ENCODE results near the gene MAP3K2.
A peak's percentile ranks its signal among the peaks of the same experiment; 100 is the strongest.

The MAP3K2 gene

DNA sequence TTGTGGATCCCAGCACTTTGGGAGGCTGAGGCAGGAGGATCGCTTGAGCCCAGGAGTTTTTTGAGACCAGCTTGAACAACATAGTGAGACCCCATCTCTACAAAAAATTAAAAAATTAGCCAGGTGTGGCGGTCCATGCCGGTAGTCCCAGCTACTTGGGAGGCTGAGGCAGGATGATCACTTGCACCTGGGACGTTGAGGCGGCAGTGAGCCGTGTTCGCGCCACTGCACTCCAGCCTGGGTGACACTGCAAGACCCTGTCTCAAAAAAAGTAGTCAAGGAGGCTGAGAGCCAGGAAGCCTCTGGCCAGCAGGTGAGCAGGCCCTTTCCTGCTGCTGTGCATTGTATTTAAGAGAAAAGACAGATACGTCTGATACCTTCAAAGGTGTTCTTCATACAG lies 19.3 kb upstream of the MAP3K2 start:
- DNase-seq (ENCODE audit: low read depth in 2 of 2), result no peak

DNA sequence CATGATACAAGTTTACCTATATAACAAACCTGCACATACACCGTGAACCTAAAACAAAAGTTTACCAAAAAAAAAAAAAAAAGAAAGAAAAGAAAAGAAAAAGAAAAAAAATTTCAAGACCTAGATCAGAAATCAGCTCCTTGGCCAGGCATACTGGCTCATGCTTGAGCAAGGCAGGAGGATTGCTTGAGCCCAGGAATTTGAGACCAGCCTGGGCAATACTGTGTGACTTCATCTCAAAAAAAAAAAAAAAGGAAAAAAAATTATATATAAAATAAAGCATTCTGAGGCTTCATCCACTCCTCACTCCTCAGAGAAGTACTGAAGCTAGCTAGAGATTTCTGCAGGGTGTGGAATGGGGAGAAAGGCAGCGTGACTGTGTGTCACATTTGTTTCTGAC lies 18.7 kb upstream of the MAP3K2 start:
- no peak for DNase-seq (ENCODE audit: low read depth in 2 of 2)

DNA sequence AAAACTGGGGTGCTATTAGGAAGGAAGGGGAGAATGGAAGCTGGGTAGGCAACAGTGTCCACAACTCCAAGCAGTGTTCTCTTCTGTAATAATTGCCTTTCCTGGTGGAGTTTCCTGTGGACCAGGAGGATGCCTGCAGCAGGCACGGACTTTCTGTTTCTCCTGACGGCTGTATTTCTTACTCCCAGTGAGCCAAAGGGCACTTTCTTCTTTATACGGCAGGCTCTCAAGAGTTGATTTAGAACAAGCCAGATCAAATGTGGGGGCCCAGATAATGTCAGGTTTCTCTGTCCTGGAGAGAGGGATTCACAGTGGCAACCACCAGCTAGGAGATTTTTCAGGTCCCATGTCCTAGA lies 17.5 kb upstream of the MAP3K2 start:
- no peak for DNase-seq (ENCODE audit: low read depth in 2 of 2)

DNA sequence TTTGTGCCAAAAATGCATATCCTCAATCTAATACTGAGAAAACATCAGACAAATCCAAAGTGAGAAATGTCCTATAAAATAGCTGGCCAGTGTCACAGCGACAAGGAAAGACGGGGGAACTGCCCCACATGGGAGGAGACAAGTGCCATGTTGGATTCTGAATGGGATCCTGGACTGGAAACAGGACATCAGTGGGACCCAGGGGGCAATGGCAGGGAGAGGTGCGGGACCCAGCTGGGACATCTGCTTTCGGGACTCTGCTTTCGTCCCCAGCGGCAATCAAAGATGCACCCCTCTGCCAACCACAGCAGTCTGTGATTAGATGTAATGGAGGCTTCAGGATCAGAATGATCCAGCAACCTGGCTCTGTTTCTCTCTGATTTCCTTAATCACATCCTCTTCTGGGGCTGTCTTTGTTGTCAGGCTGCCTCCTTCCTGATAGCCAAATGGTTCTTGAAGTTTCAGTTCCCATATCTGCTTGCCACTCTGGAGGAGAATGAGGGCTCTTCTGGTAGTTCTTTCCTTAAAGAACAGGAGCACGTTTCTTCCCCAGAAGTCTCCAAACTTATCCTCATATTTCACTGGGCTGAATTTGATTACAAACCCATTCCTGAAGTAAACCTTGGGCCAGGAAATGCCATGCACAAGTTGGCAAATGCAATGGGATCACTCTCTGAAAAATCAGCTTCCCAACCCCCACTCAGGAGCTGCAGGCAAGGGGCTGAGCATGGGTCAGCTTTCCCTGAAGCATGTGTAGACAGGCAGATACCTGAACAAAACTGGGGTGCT lies 16.9 kb upstream of the MAP3K2 start:
- DNase-seq (ENCODE audit: low read depth in 2 of 2), result no peak

DNA sequence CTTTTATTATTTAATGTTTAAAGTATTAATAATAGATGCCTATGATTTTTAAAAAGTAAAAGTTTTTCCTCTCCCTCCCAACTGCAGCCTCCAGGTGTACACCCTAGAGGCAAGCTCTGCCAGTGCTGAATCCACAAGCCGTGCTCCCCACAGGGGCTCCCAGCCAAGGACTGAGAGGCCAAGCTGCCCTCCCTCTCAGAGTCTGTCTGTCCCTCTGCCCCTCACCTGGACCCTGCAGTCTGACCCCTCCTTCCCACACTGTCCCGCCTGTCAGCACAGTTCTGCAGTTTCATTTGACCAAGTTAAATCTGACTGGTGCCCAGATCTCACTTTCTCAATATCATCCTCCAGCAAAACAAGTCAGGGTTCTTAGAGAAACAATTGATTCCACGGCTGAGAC lies 15.7 kb upstream of the MAP3K2 start:
- DNase-seq (ENCODE audit: low read depth in 2 of 2), result no peak

DNA sequence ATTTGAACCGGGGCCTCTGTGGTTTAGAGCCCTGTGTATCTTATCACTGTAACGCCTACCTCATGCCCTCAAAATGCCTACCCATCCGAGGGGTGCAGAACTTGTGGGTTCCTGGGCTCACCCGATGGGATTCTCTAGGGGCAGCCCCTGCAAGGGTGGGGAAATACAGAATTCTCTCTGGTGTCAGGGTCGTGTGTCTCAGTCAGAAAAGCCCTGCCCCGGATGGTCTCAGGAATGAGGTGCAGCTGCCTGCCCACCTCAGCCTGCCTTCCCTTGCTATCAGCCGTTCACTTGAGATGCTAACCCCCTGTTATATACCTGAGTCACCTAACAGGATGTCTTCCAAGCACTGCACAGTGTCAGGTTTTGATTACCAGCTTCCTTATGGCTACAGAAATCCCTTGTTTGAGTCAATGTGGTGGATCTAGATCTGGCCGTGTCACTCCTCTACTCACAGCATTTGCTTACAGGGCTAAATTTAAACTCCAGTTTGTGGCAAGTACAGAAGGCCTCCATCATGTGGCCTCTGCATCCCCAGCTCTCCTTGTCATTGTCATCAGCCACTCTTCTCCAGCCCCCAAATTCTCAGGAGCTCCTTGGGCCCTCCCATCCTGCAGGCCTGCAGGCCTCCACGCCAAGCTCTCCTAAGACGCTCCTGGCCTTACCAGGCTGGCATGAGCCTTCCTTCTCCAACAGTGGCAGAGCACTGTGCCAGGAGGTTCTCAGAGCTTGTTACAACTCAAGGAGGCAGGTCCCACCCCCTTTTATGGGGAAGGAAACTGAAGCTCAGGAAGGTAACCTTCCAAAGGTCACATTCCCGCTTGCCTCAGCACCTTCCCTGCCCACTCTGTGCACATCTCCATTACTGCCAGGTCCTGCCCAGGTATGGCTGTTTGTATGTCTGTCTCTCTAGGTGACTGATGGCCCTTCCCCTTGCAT lies 14.3 kb upstream of the MAP3K2 start:
- DNase-seq (ENCODE audit: low read depth in 2 of 2), result no peak

DNA sequence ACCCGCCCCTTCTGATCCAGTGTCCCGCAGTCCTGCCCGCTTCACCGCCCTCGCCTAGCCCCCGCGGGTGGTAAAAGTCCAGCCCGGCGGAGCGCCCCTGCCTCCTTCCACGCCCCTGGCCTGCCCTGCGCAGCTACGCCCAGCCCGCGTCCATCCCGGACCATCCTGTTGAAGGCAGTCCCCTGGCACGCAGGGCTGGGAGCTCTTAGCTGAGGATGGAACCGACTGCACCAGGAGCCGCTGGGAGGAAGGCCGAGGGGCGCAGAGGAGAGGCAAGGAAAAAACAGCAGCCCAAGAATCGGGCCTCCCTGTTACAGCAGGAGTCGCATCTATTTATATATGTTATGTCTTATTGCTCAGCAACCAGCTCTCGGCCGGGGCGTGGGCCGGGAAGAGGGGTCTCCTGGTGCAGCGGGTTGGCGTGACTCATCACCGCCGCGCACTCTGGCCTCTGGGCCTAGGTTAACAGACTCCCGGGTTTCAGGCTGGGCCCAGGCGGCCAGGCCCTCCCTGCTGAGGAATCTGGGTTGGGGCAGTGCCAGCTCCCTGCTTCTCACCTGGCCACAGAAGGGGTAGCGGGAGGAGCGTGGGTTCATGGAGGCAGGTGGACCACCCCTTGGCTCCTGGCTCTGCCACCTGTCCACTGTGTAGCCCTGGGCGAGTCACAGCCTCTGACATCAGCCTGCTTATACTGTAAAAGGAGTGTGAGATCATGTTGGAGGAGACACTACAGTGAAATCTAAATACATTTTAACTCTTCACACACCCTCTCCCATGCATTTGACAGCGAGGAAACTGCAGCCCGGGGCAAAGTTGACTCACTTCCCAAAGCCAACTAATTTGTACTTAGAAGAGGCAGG lies 13.4 kb upstream of the MAP3K2 start:
- DNase-seq (ENCODE audit: low read depth in 2 of 2), result no peak

DNA sequence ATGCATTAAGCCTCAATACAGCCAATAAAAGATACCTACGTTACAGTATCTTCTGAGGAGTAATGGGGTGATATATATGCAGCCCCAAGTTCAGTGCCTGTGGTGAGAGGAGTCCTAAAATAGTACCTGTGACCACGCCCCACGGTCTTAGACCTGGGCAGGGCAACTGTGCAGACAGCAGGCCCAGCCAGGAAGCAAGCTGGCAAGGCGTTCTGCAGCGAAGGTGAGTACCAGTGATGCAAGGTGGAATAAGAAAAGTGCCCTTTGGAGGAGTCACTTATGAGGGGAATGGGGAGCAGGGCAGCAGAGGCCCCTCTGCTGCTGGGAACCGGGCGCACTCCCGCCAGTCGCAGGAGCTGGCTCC lies 12.7 kb upstream of the MAP3K2 start:
- DNase-seq (ENCODE audit: low read depth in 2 of 2), result no peak

DNA sequence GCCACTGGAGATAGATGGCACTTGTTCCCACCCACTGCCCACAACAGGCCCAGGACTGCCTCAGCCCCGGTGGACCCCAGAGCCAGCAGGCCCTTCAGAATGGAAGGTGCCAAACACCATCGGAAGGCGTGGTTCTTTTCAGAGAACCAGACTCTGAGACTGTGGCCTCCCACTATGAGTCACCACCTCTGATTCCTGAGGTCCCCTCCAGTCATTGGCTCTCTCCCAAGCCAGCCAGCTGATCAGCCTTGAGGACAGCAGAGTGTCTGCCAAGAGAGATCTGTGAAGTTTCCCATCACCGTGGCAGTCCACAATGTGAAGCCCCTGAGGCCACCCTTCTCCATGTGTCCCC lies 10.4 kb upstream of the MAP3K2 start:
- no peak for DNase-seq (ENCODE audit: low read depth in 2 of 2)

DNA sequence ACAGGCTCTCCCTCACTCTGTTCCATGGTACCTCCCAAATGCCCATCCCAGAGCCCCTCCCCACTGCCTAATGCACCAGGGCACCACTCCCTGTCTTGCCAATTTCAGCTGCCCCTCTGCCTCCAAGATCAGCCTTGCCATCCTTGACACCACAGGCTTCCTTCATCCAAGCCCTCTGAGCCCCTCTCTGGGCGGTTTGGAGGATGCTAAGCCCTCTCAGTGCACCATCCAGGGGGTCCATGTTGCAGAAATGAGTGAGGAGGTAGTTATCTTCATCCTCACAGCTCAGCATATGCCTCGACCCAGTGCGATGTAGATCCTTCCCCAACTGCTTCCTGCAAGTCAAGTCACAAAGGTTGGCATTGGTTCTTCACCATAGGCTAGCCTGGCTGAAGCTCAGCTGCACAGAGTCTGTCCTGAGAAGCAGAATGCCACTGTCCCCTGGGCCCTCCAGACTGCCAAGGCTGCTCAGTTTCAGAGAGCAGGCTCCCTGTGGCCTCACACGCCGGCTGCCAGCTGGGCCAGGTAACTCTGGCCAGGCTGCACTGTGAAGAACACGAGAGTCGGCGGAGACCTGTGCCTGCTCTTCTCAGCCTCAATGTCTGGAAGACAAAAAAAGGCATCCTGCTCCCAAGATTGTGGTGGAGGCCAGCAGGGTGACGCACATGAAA lies 9.9 kb upstream of the MAP3K2 start:
- no peak for DNase-seq (ENCODE audit: low read depth in 2 of 2)

DNA sequence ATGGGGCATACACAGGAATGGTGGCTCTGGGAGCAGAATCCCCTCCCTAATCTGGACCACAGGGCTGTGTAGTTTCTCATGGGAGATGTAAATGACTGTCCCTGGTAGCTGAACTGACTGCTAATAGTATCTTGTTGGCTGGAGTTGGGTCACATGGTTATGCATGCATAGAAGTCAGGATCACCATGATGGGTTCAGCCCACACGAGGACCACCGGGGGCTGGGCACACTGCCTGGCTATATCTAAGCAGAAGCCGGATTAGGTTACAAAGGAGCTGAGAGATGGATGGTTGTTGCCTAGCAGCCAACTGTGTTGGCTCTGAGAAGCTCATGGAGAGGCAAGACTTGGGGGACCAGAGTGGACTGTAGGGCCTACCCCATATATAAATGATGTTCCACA lies 6.7 kb upstream of the MAP3K2 start:
- no peak for DNase-seq (ENCODE audit: low read depth in 2 of 2)

DNA sequence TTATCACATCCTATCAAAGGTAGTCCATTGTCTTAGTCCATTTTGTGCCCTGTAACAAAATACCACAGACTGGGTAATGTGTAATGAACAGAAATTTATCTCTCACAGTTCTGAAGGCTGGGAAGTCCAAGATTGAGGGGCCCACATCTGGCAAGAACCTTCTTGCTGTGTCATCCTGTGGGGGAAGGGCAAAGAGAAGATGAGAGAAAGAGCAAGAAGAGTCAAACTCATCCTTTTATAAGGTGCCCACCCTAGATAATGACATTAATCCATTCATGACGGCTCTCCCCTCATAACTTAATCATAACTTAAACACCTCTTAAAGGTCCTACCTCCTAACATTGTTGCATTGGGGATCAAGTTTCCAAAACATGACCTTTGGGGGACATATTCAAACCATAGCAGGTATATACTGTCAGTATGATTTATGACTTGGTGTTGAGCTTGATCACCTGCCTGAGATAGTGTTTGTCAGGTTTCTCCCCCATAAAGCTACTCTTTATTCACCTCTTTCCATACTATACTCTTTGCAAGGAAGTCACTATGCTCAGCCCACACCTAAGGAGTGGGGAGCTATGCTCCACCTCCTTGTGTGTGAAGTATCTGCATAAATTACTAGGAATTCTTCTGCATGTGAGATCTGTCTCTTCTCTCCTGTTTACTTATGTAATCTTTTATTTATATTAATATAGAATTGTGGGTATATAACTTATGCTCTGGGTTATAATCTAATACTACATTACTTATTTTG lies 5.2 kb upstream of the MAP3K2 start:
- no peak for DNase-seq (ENCODE audit: low read depth in 2 of 2)

DNA sequence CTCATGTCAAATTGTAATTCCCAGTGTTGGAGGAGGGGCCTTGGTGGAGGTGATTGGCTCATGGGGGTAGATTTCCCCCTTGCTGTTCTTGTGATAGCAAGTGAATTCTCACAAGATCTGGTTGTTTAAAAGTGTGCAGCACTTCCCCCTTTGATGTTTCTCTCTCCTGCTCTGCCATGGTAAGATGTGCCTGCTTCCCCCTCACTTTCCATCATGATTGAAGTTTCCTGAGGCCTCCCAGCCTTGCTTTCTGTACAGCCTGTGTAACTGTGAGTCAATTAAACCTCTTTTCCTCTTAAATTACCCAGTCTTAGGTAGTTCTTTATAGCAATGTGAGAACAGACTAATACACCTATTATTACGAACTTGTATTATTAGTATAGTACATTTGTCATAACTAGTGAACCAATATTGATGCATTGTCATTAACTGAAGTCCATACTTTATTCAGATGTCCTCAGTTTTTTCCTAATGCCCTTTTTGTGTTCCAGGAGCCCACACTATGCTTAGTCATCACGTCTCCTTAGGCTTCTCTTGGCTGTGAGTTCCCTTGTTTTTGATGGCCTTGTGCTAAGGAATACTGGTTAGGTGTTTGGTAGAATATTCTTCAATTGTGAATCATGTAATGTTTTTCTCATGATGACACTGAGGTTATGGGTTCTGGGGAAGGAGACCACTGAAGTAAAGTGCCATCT lies 4.5 kb upstream of the MAP3K2 start:
- no peak for DNase-seq (ENCODE audit: low read depth in 2 of 2)

DNA sequence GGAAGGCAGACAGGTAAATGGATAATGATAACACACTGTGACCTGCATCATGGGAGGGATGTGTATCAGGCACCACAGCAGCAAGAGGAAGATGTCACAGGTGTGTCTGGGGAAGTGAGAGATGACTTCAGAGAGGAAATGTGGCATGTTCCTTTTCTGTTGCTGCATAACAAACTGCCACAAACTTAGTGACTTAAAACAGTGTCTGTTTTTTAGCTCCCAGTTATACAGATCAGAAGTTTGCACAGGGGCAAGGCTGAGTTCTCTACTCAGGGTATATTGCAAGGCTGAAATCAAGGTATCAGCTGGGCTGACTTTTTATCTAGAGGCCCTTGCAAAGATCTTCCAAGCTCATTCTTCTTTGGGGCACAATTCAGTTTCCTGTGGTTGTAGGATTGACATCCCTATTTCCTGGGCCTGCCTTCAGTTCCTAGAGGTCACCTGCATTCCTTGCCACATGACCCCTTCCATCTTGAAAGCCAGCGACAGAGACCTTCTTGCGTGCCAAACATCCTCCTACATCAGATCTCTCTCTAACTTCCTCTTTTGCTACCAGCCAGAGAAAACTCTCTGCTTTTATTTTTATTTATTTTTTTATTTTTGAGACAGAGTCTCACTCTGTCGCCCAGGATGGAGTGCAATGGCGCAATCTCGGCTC lies 2.1 kb upstream of the MAP3K2 start:
- no peak for DNase-seq (ENCODE audit: low read depth in 2 of 2)

DNA sequence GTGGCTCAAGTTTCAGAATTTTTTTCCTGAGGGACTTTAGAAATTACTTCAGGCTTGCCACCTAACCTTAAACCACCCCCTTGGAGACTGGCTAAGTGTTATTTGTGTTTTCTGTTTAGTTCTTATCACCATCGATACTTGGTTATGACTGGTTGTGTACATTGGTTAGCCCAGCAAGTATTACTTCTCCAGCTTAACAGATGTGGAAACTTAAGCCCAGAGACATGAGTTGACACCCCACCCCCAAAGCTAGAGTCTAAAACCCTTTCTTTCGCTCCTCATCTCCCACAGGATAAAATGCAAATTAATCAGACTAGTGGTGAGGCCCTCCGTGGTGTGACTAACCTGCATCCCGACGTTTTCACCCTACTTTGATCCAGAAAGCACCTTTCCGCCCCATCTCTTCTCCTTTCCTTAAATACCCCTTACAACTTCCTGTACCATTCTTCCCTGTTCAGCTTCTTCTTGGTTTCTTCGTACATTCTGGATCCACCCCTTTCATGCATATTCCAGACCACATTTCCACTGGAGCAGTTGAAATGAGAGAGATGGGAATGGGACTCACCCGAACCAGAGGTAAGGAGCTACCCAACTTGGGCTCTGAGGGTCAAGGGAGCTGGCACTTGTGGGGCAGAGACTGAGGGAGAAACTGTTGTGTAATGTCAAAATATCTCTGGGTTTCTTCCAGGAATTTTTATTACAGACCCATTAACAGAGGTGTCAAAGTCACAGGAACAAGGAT lies 819 bp upstream of the MAP3K2 start:
- no peak for DNase-seq (ENCODE audit: low read depth in 2 of 2)

DNA sequence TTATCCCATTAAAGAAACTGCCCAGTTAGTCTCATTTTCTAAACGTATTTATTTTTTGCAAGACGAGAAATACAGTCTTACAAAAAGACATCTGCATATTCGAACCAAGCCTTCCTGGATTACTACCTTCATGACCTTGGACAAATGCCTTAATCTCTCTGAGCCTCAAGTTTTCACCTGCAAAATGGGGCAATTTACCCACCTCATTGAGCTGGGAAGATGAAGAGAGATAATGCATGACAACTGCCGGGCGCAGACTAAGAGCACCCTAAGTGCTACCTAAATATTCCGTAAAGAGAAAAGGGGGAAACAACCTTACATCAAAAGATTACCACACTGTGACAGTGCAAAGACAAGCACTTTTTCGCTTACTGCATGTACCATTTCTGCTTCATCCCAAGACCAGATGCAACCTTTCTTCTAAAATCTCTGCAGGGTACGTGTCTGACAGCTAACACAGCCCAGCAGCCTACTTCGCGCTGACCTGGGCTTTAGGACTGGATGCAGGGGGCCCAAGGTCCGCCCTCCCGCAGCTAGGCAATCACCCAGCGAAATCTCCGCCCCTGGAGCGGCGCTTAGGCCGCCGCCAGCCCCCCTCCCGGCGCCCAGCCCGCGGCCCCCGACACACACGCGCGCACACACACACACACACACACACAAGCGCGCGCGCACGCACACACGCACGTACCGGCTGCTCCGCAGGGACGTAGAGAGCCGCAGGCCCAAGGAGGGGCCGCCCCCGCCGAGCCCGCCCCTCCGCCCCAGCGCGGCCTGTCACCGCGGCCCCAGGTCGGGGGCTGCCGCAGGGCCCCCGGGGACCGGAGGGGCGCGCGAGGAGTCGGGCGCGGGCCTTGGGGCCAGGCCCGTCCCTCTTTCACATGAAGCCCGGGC lies 766 bp downstream of the MAP3K2 start:
- DNase-seq (ENCODE audit: low read depth in 2 of 2), result peak; percentile 71 to 73

DNA sequence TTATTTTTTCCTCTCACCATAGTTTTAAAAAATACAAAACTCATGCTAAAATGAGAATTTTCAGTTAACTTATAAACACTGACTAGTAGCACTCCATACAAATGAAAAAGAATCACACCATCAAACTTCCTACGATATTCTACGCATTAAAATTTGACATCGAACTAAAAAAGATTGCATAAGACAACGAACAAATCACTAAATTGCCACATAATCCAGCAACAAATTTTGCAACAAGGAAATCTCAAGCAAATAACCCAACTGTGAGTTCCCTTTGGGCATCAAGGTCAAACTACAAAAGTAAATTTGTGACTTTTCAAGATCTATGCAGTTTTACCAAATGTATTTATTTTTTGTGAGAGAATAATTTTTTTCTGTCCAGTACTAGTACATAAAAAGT lies 1.5 kb downstream of the MAP3K2 start:
- no peak for DNase-seq (ENCODE audit: low read depth in 2 of 2)

DNA sequence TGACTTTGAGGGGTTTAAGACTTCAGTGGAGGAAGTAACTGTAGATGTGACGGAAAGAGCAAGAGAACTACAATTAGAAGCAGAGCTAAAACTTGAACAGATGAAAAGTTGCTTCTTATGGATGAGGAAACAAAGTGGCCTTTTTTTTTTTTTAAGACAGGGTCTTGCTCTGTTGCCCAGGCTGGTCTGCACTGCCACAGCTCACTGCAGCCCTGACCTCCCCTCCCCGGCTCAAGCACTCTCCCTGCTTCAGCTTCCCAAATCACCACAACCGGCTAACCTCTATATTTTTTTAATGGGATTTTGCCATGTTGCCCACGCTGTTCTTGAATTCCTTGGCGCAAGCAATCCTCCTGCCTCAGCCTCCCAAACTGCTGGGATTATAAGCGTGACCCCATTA lies 3.2 kb downstream of the MAP3K2 start:
- no peak for DNase-seq (ENCODE audit: low read depth in 2 of 2)
